Gastroesophageal sphincter (tissue), 4 donors: Measurements from ENCODE around the gene FAM9C. TPM values are rescaled to one million over a fixed set of nuclear protein-coding genes. Genes with fewer than 3 reads are reported as not detected.

Source experiments
- ATAC-seq: fragments of 150-250 bp; one replicate; pipeline ENCODE4 v1.9.1; 2016; ENCODE audit warnings: mild to moderate bottlenecking, moderate library complexity
- H3K27ac ChIP-seq, 4 donors: fragments of 200-600 bp; sonication (generic) in 3 of 4; 1 replicate in 3 of 4; 2 replicates in 1 of 4; pipeline ENCODE4 v1.5.1; 2016 to 2019
- H3K27me3 ChIP-seq: fragments of 200-600 bp; sonication (generic); one replicate; pipeline ENCODE4 v1.5.1; 2019
- H3K36me3 ChIP-seq, 2 donors: fragments of 200-600 bp; sonication (generic); one replicate each; pipeline ENCODE4 v1.5.1; 2019; ENCODE audit warnings: control low read depth in 1 of 2
- H3K4me1 ChIP-seq, 3 donors: fragments of 200-600 bp; sonication (generic); 1 replicate in 2 of 3; 2 replicates in 1 of 3; pipeline ENCODE4 v1.5.1; 2016 to 2019; ENCODE audit warnings: control low read depth in 2 of 3
- H3K4me3 ChIP-seq, 2 donors: fragments of 200-600 bp; sonication (generic); one replicate each; pipeline ENCODE4 v1.5.1; 2019; ENCODE audit warnings: mild to moderate bottlenecking in 1 of 2, moderate library complexity in 1 of 2
- H3K9me3 ChIP-seq, 3 donors: fragments of 200-600 bp; sonication (generic); one replicate each; pipeline ENCODE4 v1.5.1; 2017 to 2019; ENCODE audit warnings: control low read depth in 2 of 3
- CTCF ChIP-seq, 4 experiments: fragments of 200-600 bp in 2 of 4; fragments of 450-650 bp in 2 of 4; sonication (generic) in 1 of 4; IDR thresholded peaks; one replicate each; pipeline ENCODE4 v1.5.1; 2017 to 2019; ENCODE audit warnings: antibody characterized with exemption in 4 of 4, mild to moderate bottlenecking in 2 of 4, moderate library complexity in 2 of 4
- EP300 ChIP-seq: sonication (generic); formaldehyde crosslinking; IDR thresholded peaks from one replicate; pipeline ENCODE4 v1.6.1; 2017; ENCODE audit warnings: antibody characterized with exemption, mild to moderate bottlenecking
- POLR2A ChIP-seq, 2 donors: fragments of 450-650 bp; IDR thresholded peaks; one replicate each; pipeline ENCODE4 v1.6.1; 2017; ENCODE audit warnings: antibody characterized with exemption in 2 of 2, mild to moderate bottlenecking in 2 of 2, moderate library complexity in 1 of 2
- POLR2AphosphoS5 ChIP-seq: sonication (generic); formaldehyde crosslinking; IDR thresholded peaks from one replicate; pipeline ENCODE4 v1.6.1; 2017; ENCODE audit warnings: antibody characterized with exemption
- WGBS, 2 donors: methylation state at CpG; one replicate each; pipeline ENCODE4 v1.1.5; 2018; ENCODE audit warnings: low coverage in 1 of 2; 5-methylcytosine and 5-hydroxymethylcytosine counted together
- total RNA-seq, 4 donors: library from RNA; depleted of rRNA; stranded (reverse); fragments of >200 nt; gene quantifications; one replicate each; pipeline ENCODE4 v1.1.0, GENCODE V29; 2016

The FAM9C gene
- total RNA-seq, 4 donors from 2014 or later, result not detected

GRCh38 chrX:12987340-12987739 lies 57.1 kb downstream of the FAM9C start:
- no peaks in the 10 kb centered on the region for H3K36me3 ChIP-seq
- no peak for TF ChIP-seq CTCF (IDR thresholded peaks at IDR 0.05)
- TF ChIP-seq EP300, result no peak
- TF ChIP-seq POLR2A (IDR thresholded peaks at IDR 0.05), result no peak
- TF ChIP-seq POLR2AphosphoS5, result no peak
- no peaks in the 10 kb centered on the region for H3K9me3 ChIP-seq
- no peak for ATAC-seq
- WGBS, 2 donors, result 90 to 92% methylated on average over 2 of the region's 6 CpGs
- no peak overlapping the region for H3K27ac ChIP-seq
- H3K4me3 ChIP-seq, result no peak overlapping the region
- H3K4me1 ChIP-seq, result peaks cover 0 to 24% (median 0%) of the 10 kb centered on the region in 3 donors
- no peaks in the 10 kb centered on the region for H3K27me3 ChIP-seq

GRCh38 chrX:12986886-12987285 lies 57.5 kb downstream of the FAM9C start:
- no peak overlapping the region for H3K4me3 ChIP-seq
- H3K36me3 ChIP-seq, result no peaks in the 10 kb centered on the region
- H3K9me3 ChIP-seq, result no peaks in the 10 kb centered on the region
- H3K27me3 ChIP-seq, result no peaks in the 10 kb centered on the region
- no peak for ATAC-seq
- H3K27ac ChIP-seq, result no peak overlapping the region
- no peak for TF ChIP-seq CTCF (IDR thresholded peaks at IDR 0.05)
- no peak for TF ChIP-seq EP300
- 33 to 100% methylated on average over 1 to 2 of the region's 2 CpGs for WGBS, 2 donors
- peaks cover 0 to 24% (median 0%) of the 10 kb centered on the region in 3 donors for H3K4me1 ChIP-seq

- TF ChIP-seq CTCF (IDR thresholded peaks at IDR 0.05), result no peak
- TF ChIP-seq POLR2A (IDR thresholded peaks at IDR 0.05), result no peak
- no peak for TF ChIP-seq EP300
- no peak for TF ChIP-seq POLR2AphosphoS5
Measured at GRCh38 chrX:12986164-12986779, 58.1 kb downstream of the FAM9C start.

More at GRCh38 chrX:12986164-12986779, 58.1 kb downstream of the FAM9C start:
- no peaks in the 10 kb centered on the region for H3K36me3 ChIP-seq
- H3K27ac ChIP-seq, result no peak overlapping the region
- no peaks in the 10 kb centered on the region for H3K27me3 ChIP-seq
- H3K4me1 ChIP-seq, result peaks cover 0 to 24% (median 0%) of the 10 kb centered on the region in 3 donors
- H3K4me3 ChIP-seq, result no peak overlapping the region
- ATAC-seq, result no peak
- 47 to 69% methylated on average over 2 to 3 of the region's 4 CpGs for WGBS, 2 donors
- no peaks in the 10 kb centered on the region for H3K9me3 ChIP-seq

Other genes starting within 250 kb of the FAM9C start
- gene TLR7, start 177.5 kb downstream of the FAM9C start, total RNA-seq, result 1 to 10 TPM in 1 of 4 donors, under 1 TPM in 3; 0.27 to 1.3 (median 0.49) TPM
- 1 to 10 TPM in 2 of 4 donors, under 1 TPM in 2; 0.47 to 6.7 (median 1.7) TPM for gene TLR8, start 138.0 kb downstream of the FAM9C start, total RNA-seq
- 1,000 to 10,000 TPM; 2,260 to 4,561 (median 3,693) TPM for gene TMSB4X, start 69.5 kb downstream of the FAM9C start, total RNA-seq